ENCODE measurements around the gene CFAP221. TPM values are rescaled to one million over a fixed set of nuclear protein-coding genes. Genes with fewer than 3 reads are reported as not detected.

Gene CFAP221
- total RNA-seq, 3 donors from 2014 or later (not counting 1 experiment from before 2014, with no cell fraction given), result not detected

DNA sequence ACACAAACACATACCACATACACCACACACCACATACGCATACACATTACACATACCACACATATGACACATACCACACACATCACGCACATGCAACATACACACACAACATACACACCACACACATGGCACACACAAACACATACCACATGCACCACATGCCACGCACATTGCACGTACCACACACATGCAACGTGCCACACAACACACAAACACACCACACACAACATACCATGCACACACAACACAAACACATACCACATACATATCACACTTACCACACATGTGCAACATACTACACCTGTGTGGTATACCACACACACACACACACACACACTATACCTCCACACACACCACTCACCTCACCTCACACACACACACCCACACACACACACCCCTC is 149.7 kb downstream of the CFAP221 start:
- Mint-ChIP-seq H3K4me3 (no peak overlapping the region), H3K27ac (no peak overlapping the region)

DNA sequence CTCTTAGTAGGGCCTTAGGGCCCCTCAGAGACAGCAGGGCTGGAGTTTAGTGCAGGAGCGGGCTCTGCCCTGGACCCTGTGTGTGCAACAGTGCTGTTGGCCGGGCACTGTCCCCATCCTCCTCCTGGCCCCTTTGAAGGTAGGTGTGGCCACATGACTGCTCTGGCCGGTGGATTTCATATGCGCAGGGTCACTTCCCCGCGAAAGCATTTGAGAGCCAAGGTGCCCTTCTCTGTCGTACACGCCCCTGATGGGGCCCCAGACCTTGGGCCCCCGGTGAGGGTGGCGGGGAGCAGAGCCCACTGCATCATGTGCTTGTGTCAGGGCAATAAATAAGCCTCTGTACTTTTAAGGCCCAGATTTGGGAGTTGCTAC is 150.2 kb downstream of the CFAP221 start:
- Histone ChIP-seq H3K9me3 (ENCODE audit: control insufficient read depth, insufficient read depth, low read length) (no peaks in the 10 kb centered on the region), H3K4me1 (ENCODE audit: control insufficient read depth, insufficient read depth, low read length) (peaks cover 6% of the 10 kb centered on the region), H3K27ac (ENCODE audit: low read length) (no peak overlapping the region), H3K4me3 (ENCODE audit: low read length) (no peak overlapping the region), H3K36me3 (ENCODE audit: control insufficient read depth, insufficient read depth, low read length) (peaks cover 3% of the 10 kb centered on the region), H3K27me3 (ENCODE audit: control insufficient read depth, insufficient read depth, low read length) (no peaks in the 10 kb centered on the region)
- H3K9me3 Mint-ChIP-seq, result no peaks in the 10 kb centered on the region
- H3K27me3 Mint-ChIP-seq (ENCODE audit: low read depth in 2 of 2), result peaks cover 0 to 6% of the 10 kb centered on the region in 2 donors
- ATAC-seq (peak in 1 of 3 donors; percentile 2), DNase-seq (no peak)
- WGBS (ENCODE audit: insufficient coverage), result 82% methylated on average over 10 of the region's 10 CpGs
- no peaks in the 10 kb centered on the region for H3K4me1 Mint-ChIP-seq
- no peak overlapping the region for H3K4me3 Mint-ChIP-seq
- no peak for TF ChIP-seq CTCF (IDR thresholded peaks at IDR 0.05)
- no peaks in the 10 kb centered on the region for H3K36me3 Mint-ChIP-seq
- H3K27ac Mint-ChIP-seq, result no peak overlapping the region
- intact Hi-C loops (cut with micrococcal nuclease), result no loop called here

More for the DNA sequence above, 149.7 kb downstream of the CFAP221 start:
- Histone ChIP-seq H3K27ac (ENCODE audit: low read length) (no peak overlapping the region), H3K36me3 (ENCODE audit: control insufficient read depth, insufficient read depth, low read length) (peaks cover 3% of the 10 kb centered on the region), H3K9me3 (ENCODE audit: control insufficient read depth, insufficient read depth, low read length) (no peaks in the 10 kb centered on the region), H3K4me1 (ENCODE audit: control insufficient read depth, insufficient read depth, low read length) (peaks cover 6% of the 10 kb centered on the region), H3K4me3 (ENCODE audit: low read length) (no peak overlapping the region), H3K27me3 (ENCODE audit: control insufficient read depth, insufficient read depth, low read length) (no peaks in the 10 kb centered on the region)
- Mint-ChIP-seq H3K9me3 (no peaks in the 10 kb centered on the region), H3K4me1 (no peaks in the 10 kb centered on the region), H3K36me3 (no peaks in the 10 kb centered on the region), H3K27me3 (ENCODE audit: low read depth in 2 of 2) (peaks cover 0 to 6% of the 10 kb centered on the region in 2 donors)
- 97% methylated on average over 5 of the region's 5 CpGs for WGBS (ENCODE audit: insufficient coverage)
- DNase-seq (no peak), ATAC-seq (no peak)
- TF ChIP-seq CTCF (IDR thresholded peaks at IDR 0.05), result no peak
- intact Hi-C loops (cut with micrococcal nuclease), result no loop called here

DNA sequence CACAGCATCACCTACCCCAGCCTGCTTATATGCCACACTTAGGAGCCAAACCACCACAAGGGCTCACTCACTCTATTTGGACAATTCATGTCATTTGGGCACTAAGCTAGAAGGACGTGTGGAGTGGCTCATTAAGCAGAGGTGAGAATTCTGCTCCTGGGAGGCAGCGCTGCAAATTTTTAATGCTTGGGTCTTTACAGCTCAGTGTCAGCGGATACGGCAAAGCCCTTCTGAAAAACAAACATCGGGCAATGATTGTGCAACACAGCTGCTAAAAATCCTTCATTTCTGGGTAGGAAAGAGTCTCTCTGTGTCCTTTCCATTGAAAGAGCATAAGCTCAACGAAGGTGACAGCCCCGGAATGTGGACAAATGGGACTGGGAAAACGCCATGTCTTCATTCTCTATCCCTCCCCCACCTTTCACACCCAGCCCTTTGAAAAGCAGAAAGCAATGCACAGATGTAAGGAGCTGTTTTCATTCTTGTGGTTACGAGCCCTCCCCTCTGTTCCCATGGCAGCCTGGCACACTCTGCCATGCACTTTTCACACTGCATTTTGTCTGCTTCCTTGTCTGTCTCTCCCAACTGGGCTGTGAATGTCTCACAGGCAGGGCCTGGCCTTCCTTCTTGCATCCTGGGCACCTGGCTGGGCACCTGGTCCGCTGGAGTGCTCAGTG is 150.7 kb downstream of the CFAP221 start:
- H3K4me3 Mint-ChIP-seq, result no peak overlapping the region
- ATAC-seq (no peak), DNase-seq (peak in 1 of 2 donors; percentile 62)
- no peaks in the 10 kb centered on the region for H3K27me3 ChIP-seq (ENCODE audit: control insufficient read depth, insufficient read depth, low read length)
- H3K27ac Mint-ChIP-seq, result no peak overlapping the region
- peaks cover 6% of the 10 kb centered on the region for H3K4me1 ChIP-seq (ENCODE audit: control insufficient read depth, insufficient read depth, low read length)
- no peaks in the 10 kb centered on the region for H3K36me3 ChIP-seq (ENCODE audit: control insufficient read depth, insufficient read depth, low read length)
- TF ChIP-seq CTCF (IDR thresholded peaks at IDR 0.05), result no peak
- no peaks in the 10 kb centered on the region for H3K36me3 Mint-ChIP-seq
- no peaks in the 10 kb centered on the region for H3K9me3 ChIP-seq (ENCODE audit: control insufficient read depth, insufficient read depth, low read length)
- peaks cover 0 to 8% of the 10 kb centered on the region in 2 donors for H3K27me3 Mint-ChIP-seq (ENCODE audit: low read depth in 2 of 2)
- intact Hi-C loops (cut with micrococcal nuclease), result no loop called here
- H3K27ac ChIP-seq (ENCODE audit: low read length), result no peak overlapping the region
- H3K9me3 Mint-ChIP-seq, result no peaks in the 10 kb centered on the region
- WGBS (ENCODE audit: insufficient coverage), result 23% methylated on average over 10 of the region's 10 CpGs
- no peak overlapping the region for H3K4me3 ChIP-seq (ENCODE audit: low read length)
- no peaks in the 10 kb centered on the region for H3K4me1 Mint-ChIP-seq

- Mint-ChIP-seq H3K4me3 (no peak overlapping the region), H3K36me3 (no peaks in the 10 kb centered on the region), H3K4me1 (no peaks in the 10 kb centered on the region), H3K9me3 (no peaks in the 10 kb centered on the region), H3K27me3 (ENCODE audit: low read depth in 2 of 2) (peaks cover 3 to 10% of the 10 kb centered on the region in 2 donors), H3K27ac (no peak overlapping the region)
- Histone ChIP-seq H3K9me3 (ENCODE audit: control insufficient read depth, insufficient read depth, low read length) (no peaks in the 10 kb centered on the region), H3K36me3 (ENCODE audit: control insufficient read depth, insufficient read depth, low read length) (no peaks in the 10 kb centered on the region), H3K27me3 (ENCODE audit: control insufficient read depth, insufficient read depth, low read length) (no peaks in the 10 kb centered on the region), H3K27ac (ENCODE audit: low read length) (no peak overlapping the region), H3K4me3 (ENCODE audit: low read length) (no peak overlapping the region), H3K4me1 (ENCODE audit: control insufficient read depth, insufficient read depth, low read length) (peaks cover 6% of the 10 kb centered on the region)
- WGBS (ENCODE audit: insufficient coverage), result 61% methylated on average over 3 of the region's 3 CpGs
- DNase-seq (no peak), ATAC-seq (no peak)
- TF ChIP-seq CTCF (IDR thresholded peaks at IDR 0.05), result no peak
- intact Hi-C loops (cut with micrococcal nuclease), result no loop called here
These were observed 151.8 kb downstream of the CFAP221 start for GRCh38 chr2:119696005-119696404.

Data from natural killer cell (primary cell).